AG10803 (cell line): Measurements from ENCODE around the gene WWTR1.
A peak's percentile ranks its signal among the peaks of the same experiment; 100 is the strongest.

Experiments used
- DNase-seq: peaks from one replicate; pipeline ENCODE4 v3.0.0; 2010; ENCODE audit warnings: low read depth
- H3K4me3 ChIP-seq: 2 replicates; pipeline ENCODE4 v1.5.1; 2011; ENCODE audit warnings: mild to moderate bottlenecking, low read length, control low read depth
- TF ChIP-seq, protein P1 (sequence below): conservative IDR thresholded peaks from 2 replicates; pipeline ENCODE4 v1.5.1; 2011; ENCODE audit warnings: mild to moderate bottlenecking, low read length, control low read depth, inconsistent platforms

WWTR1 gene

DNA sequence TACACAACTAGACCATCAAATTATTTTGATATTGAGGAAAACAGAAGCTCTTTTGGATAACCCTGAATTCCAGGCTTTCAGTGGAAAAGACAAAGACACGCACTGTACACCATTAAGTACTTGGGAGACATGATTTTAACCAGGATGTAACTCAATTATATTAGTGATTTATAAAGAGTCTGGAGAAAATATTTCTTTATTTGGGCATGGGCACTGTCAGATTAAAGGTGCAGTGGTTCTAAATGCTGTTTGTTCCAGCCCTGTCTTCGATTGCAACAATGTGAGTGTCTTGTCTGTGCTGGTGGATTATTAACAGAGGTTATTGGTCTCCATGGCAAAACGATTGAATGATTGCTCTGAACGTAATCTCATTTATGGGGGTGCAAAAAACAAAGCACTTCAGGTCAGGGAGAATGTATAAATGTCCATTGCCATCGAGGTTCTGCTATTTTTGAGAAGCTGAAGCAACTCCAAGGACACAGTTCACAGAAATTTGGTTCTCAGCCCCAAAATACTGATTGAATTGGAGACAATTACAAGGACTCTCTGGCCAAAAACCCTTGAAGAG lies 183.5 kb downstream of the WWTR1 start, which contains the start of gene TM4SF4:
Gene TM4SF4 (plus strand): TSS at position 448 of the 568 bp plus-strand sequence. CDS start 181 bp downstream, outside the sequence.
- TF ChIP-seq, protein P1, sequence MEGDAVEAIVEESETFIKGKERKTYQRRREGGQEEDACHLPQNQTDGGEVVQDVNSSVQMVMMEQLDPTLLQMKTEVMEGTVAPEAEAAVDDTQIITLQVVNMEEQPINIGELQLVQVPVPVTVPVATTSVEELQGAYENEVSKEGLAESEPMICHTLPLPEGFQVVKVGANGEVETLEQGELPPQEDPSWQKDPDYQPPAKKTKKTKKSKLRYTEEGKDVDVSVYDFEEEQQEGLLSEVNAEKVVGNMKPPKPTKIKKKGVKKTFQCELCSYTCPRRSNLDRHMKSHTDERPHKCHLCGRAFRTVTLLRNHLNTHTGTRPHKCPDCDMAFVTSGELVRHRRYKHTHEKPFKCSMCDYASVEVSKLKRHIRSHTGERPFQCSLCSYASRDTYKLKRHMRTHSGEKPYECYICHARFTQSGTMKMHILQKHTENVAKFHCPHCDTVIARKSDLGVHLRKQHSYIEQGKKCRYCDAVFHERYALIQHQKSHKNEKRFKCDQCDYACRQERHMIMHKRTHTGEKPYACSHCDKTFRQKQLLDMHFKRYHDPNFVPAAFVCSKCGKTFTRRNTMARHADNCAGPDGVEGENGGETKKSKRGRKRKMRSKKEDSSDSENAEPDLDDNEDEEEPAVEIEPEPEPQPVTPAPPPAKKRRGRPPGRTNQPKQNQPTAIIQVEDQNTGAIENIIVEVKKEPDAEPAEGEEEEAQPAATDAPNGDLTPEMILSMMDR = no peak
- DNase-seq = no peak
- no peak within 1 kb of the TSS for H3K4me3 ChIP-seq

DNA sequence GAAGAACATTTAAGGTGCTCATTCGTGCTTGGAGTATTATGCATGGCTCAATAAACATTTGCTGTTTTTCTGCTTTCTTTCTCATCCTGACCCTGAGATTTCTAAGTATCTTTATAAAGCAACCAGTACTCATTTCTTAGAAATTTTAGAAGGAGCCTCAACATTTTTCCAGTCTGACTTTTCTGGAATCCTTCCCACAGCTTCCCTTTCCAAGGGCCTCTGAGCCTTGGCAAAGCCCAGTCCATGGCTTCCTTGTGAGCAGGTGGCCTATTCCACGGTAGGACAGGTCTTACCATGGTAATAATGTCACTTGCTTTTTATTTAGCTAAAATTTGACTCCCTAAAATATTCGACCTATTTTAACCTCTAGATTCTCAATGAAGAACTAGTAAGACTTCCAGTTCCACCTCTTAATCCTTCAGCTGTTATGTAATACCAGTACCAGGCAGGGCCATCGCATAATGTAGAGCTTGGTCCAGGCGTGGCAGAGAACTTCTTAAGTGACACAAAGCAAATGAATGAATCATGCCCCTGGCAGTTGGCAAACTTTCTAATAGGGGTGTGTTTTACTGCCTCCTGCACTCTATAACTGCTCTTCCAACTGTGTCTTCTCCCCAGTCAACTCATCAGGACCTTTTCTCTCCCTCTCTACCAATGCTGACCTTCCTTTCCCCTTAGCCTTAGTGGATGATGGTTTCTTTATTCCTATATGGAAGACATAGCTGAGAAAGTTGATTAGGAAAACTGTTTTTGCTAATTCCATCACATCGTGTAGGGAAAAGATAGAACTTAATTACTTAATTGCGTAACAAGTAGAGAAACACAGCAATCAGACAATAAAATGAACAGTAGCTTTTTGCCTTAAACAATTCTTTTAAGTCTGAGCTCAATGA lies 184.2 kb downstream of the WWTR1 start:
- TF ChIP-seq, protein P1 = no peak
- DNase-seq = peak; percentile 92
- no peak overlapping the region for H3K4me3 ChIP-seq

DNA sequence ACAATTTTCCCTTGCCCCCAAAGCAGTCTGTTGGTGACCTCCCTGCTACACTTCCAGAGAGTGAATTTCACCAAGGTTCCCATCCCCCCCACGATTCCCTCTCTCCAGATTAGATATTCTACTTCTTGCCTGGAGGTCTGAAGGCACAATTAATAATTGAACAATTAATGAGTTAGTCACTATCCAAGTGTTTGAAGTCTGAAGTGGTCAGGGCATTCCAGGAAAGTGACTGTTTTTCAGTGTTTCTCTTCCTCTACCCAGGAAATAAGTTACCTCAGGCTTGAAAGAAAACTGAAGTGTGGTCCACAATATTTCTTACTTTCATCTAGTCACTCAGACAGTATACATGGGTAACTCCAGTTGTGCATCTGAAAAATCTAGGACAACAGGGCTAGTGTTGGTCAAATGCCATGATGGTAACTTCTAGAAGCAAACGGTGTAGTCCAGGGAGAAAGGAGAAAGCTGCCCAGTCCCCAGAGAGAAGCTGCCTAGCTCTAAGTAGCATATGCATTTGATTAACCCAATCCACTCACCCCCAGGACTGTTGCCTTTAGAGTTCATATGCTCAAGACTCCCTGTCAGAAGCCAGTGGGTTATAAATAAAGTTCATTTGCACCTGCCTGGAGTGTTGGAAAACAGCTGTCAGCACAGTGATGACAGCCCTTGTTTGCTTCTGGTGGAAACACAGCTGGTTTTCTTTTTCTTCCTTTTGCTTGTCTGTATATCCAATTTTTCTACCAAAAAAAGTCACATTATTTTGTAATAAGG lies 185.6 kb downstream of the WWTR1 start:
- TF ChIP-seq, protein P1 = no peak
- peak; percentile 68 for DNase-seq
- H3K4me3 ChIP-seq = no peak overlapping the region

DNA sequence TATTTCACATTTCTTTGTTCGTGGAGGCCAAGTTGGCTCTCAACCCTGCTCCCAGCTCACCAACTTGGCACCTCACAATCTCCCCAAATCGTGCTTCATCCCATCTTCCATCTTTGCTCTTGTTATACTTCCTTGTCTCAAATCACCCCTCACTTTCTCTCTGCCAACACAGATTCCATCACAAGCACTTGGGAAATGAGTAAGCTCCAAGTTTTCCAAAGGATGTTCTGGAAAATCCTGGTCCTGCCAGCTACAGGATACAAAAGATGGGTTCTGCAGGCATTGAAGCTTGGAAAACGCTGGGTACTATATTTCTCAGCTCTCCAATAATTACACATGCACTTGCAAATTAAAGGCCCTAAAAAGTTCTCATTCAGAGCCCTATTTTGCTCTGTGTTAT lies 187.4 kb downstream of the WWTR1 start:
- no peak for DNase-seq
- TF ChIP-seq, protein P1 = no peak
- H3K4me3 ChIP-seq = no peak overlapping the region

DNA sequence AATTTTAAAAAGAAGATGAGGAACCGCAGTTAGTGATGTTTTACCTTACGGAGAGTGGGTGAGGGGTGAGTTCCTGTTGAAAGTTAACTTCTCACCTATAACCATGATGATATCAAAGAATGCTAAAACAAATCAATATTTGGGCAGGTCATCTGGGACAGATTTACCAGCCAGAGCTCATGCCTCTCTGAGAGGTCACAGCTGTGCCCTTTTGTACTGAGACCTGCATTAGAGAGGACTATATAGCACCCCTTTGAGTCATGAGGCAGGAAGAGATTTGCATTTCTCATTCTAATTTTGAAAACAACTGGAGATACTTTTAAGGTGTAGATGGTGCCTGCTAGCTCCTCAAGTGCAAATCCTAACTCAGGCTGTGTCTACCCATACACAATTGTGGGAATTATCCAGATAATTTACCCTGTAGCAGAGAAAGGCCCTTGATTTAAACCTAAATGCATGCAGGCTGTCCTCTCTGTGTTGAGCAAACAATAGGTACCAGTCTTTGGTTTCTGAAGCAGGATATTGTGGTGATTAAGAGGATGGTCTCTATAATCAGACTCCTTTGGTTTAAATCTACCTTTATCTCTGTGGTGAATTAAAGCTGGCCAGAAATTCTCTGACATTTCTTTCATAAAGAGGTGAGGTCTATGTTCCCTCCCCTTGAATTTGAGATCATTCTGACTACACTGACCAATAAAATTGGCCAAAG lies 189.2 kb downstream of the WWTR1 start:
- no peak for DNase-seq
- TF ChIP-seq, protein P1 = no peak
- no peak overlapping the region for H3K4me3 ChIP-seq
